WTC11 (cell line): Measurements from ENCODE around the gene KCNK7. TPM values are rescaled to one million over a fixed set of nuclear protein-coding genes. Genes with fewer than 3 reads are reported as not detected.

Source experiments
- ATAC-seq: fragments of 200-7000 bp; cut with Tn5 transposase; 2 replicates; pipeline ENCODE4 v1.10.0; 2021; ENCODE audit warnings: mild to moderate bottlenecking, moderate library complexity
- CTCF ChIA-PET: fragments of 300-600 bp; sonication (Branson Sonifier 250); formaldehyde crosslinking; loops from one replicate; lab custom pipeline; 2021; ENCODE audit warnings: antibody characterized with exemption; lab: Charles Lee
- POLR2A ChIA-PET: fragments of 350-600 bp; sonication (Branson Sonifier 250); formaldehyde crosslinking; loops from one replicate; lab custom pipeline; 2021; ENCODE audit warnings: antibody characterized with exemption; lab: Charles Lee
- DNase-seq: peaks from one replicate; pipeline ENCODE4 v3.0.0; 2021; ENCODE audit warnings: low spot score
- H3K27ac Mint-ChIP-seq: 2 replicates; pipeline ENCODE4 v1.8.0; 2021; ENCODE audit warnings: mixed read lengths
- H3K27me3 Mint-ChIP-seq: 2 replicates; pipeline ENCODE4 v1.8.0; 2021; ENCODE audit warnings: low read depth, mild to moderate bottlenecking, moderate library complexity, mixed read lengths
- H3K36me3 Mint-ChIP-seq: 2 replicates; pipeline ENCODE4 v1.8.0; 2021; ENCODE audit warnings: mixed read lengths
- H3K4me1 Mint-ChIP-seq: 2 replicates; pipeline ENCODE4 v1.8.0; 2022; ENCODE audit warnings: mixed read lengths
- H3K4me3 Mint-ChIP-seq: 2 replicates; pipeline ENCODE4 v1.8.0; 2021; ENCODE audit warnings: mild to moderate bottlenecking, moderate library complexity, mixed read lengths
- H3K9me3 Mint-ChIP-seq: 2 replicates; pipeline ENCODE4 v1.8.0; 2021; ENCODE audit warnings: mixed read lengths
- AFF4 ChIP-seq: sonication (generic); formaldehyde crosslinking; IDR thresholded peaks from 2 replicates; pipeline ENCODE4 v1.8.1; 2023; ENCODE audit warnings: mild to moderate bottlenecking, missing genetic modification reagents, borderline replicate concordance
- ATF3 ChIP-seq: sonication (generic); formaldehyde crosslinking; conservative IDR thresholded peaks from 2 replicates; pipeline ENCODE4 v1.8.1; 2022; ENCODE audit warnings: mild to moderate bottlenecking, missing genetic modification reagents
- CBFB ChIP-seq: sonication (generic); formaldehyde crosslinking; IDR thresholded peaks from 2 replicates; pipeline ENCODE4 v1.8.1; 2022; ENCODE audit warnings: mild to moderate bottlenecking, low read depth, missing genetic modification reagents
- E2F4 ChIP-seq: sonication (generic); formaldehyde crosslinking; IDR thresholded peaks from 2 replicates; pipeline ENCODE4 v1.8.1; 2022; ENCODE audit warnings: low read depth, mild to moderate bottlenecking, moderate library complexity, missing genetic modification reagents, borderline replicate concordance
- E2F5 ChIP-seq: sonication (generic); formaldehyde crosslinking; IDR thresholded peaks from 2 replicates; pipeline ENCODE4 v1.8.1; 2022; ENCODE audit warnings: mild to moderate bottlenecking, moderate library complexity, missing genetic modification reagents
- FOXJ3 ChIP-seq: sonication (generic); formaldehyde crosslinking; IDR thresholded peaks from 2 replicates; pipeline ENCODE4 v1.9.0; 2021; ENCODE audit warnings: missing genetic modification reagents, mild to moderate bottlenecking, borderline replicate concordance
- FOXK1 ChIP-seq: sonication (generic); formaldehyde crosslinking; IDR thresholded peaks from 2 replicates; pipeline ENCODE4 v1.8.0; 2022; ENCODE audit warnings: mild to moderate bottlenecking, moderate library complexity, missing genetic modification reagents
- GTF2I ChIP-seq: fragments of 250-450 bp; sonication (Bioruptor Pico); conservative IDR thresholded peaks from 2 replicates; pipeline ENCODE4 v1.4.0; 2021; ENCODE audit warnings: mild to moderate bottlenecking
- IRF1 ChIP-seq: sonication (generic); formaldehyde crosslinking; IDR thresholded peaks from 2 replicates; pipeline ENCODE4 v1.8.0; 2023; ENCODE audit warnings: missing genetic modification reagents
- JAZF1 ChIP-seq: fragments of 250-450 bp; sonication (Bioruptor Pico); IDR thresholded peaks from 2 replicates; pipeline ENCODE4 v1.9.0; 2021; ENCODE audit warnings: moderate library complexity, mild to moderate bottlenecking, inconsistent platforms
- JUN ChIP-seq: sonication (generic); formaldehyde crosslinking; IDR thresholded peaks from 2 replicates; pipeline ENCODE4 v1.8.0; 2023; ENCODE audit warnings: mild to moderate bottlenecking, missing genetic modification reagents
- MYBL2 ChIP-seq: sonication (generic); formaldehyde crosslinking; IDR thresholded peaks from 2 replicates; pipeline ENCODE4 v1.8.1; 2023; ENCODE audit warnings: mild to moderate bottlenecking, moderate library complexity, missing genetic modification reagents
- NFYB ChIP-seq: sonication (generic); formaldehyde crosslinking; conservative IDR thresholded peaks from 2 replicates; pipeline ENCODE4 v1.8.0; 2022; ENCODE audit warnings: low read depth, missing genetic modification reagents
- NR1H2 ChIP-seq: sonication (generic); formaldehyde crosslinking; IDR thresholded peaks from 2 replicates; pipeline ENCODE4 v1.9.0; 2021; ENCODE audit warnings: mild to moderate bottlenecking, moderate library complexity, missing genetic modification reagents
- NR3C1 ChIP-seq: sonication (generic); formaldehyde crosslinking; conservative IDR thresholded peaks from 2 replicates; pipeline ENCODE4 v1.8.1; 2023; ENCODE audit warnings: low read depth, mild to moderate bottlenecking, missing genetic modification reagents
- PRRX2 ChIP-seq: fragments of 250-450 bp; sonication (Bioruptor Pico); IDR thresholded peaks from 2 replicates; pipeline ENCODE4 v1.8.0; 2021; ENCODE audit warnings: mild to moderate bottlenecking
- USF2 ChIP-seq: sonication (generic); formaldehyde crosslinking; IDR thresholded peaks from 2 replicates; pipeline ENCODE4 v1.8.1; 2023; ENCODE audit warnings: mild to moderate bottlenecking, missing genetic modification reagents, moderate library complexity
- ZNF138 ChIP-seq: sonication (generic); formaldehyde crosslinking; conservative IDR thresholded peaks from 2 replicates; pipeline ENCODE4 v1.8.1; 2022; ENCODE audit warnings: mild to moderate bottlenecking, moderate library complexity, missing genetic modification reagents
- ZNF263 ChIP-seq: sonication (generic); formaldehyde crosslinking; IDR thresholded peaks from 2 replicates; pipeline ENCODE4 v1.8.1; 2022; ENCODE audit warnings: low read depth, mild to moderate bottlenecking, moderate library complexity, missing genetic modification reagents
- ZNF423 ChIP-seq: fragments of 250-450 bp; sonication (Bioruptor Pico); IDR thresholded peaks from 2 replicates; pipeline ENCODE4 v2.1.2; 2022; ENCODE audit warnings: mild to moderate bottlenecking, moderate library complexity
- ZNF425 ChIP-seq: fragments of 250-450 bp; sonication (Bioruptor Pico); conservative IDR thresholded peaks from 2 replicates; pipeline ENCODE4 v1.9.0; 2021; ENCODE audit warnings: mild to moderate bottlenecking
- ZSCAN18 ChIP-seq: fragments of 250-450 bp; sonication (Bioruptor Pico); IDR thresholded peaks from 2 replicates; pipeline ENCODE4 v2.1.2; 2022; ENCODE audit warnings: mild to moderate bottlenecking, moderate library complexity
- total RNA-seq: library from RNA; stranded (reverse); gene quantifications from 3 replicates; pipeline ENCODE4 v1.2.3, GENCODE V29; 2021

Gene KCNK7
- total RNA-seq, 1 experiment from 2014 or later, result 1.4 TPM

GRCh38 chr11:65623852-65624616, 28.4 kb upstream of the KCNK7 start:
- CTCF ChIA-PET, result interaction anchor here (1.7 kb wide), 1 partner anchor 14 kb away, joined by 5 read pairs; the partner anchor contains the start of gene SIPA1
- Mint-ChIP-seq H3K4me3 (no peak overlapping the region), H3K4me1 (no peaks in the 10 kb centered on the region), H3K27ac (no peak overlapping the region), H3K27me3 (no peaks in the 10 kb centered on the region), H3K36me3 (peaks cover 25% of the 10 kb centered on the region), H3K9me3 (no peaks in the 10 kb centered on the region)
- no peak for ATAC-seq
- TF ChIP-seq FOXJ3 (no peak), CBFB (CRISPR knock-in tag) (no peak), FOXK1 (CRISPR knock-in tag) (no peak), ATF3 (CRISPR knock-in tag) (no peak), E2F5 (CRISPR knock-in tag) (no peak), E2F4 (CRISPR knock-in tag) (no peak), ZNF423 (no peak), NFYB (CRISPR knock-in tag) (no peak)
- POLR2A ChIA-PET, result interaction anchor here (0.6 kb wide), 1 partner anchor 23 kb away, joined by 3 read pairs; no protein-coding TSS in a partner anchor
- no peak for DNase-seq

- peaks cover 25% of the 10 kb centered on the region for H3K36me3 Mint-ChIP-seq
- no peak for DNase-seq
- H3K27ac Mint-ChIP-seq, result no peak overlapping the region
- no peaks in the 10 kb centered on the region for H3K27me3 Mint-ChIP-seq
- H3K9me3 Mint-ChIP-seq, result no peaks in the 10 kb centered on the region
- ATAC-seq, result no peak
- ChIA-PET POLR2A (no interaction called here), CTCF (interaction anchor here (1.7 kb wide), 1 partner anchor 15 kb away, joined by 5 read pairs; the partner anchor contains the start of gene SIPA1)
- no peak overlapping the region for H3K4me3 Mint-ChIP-seq
- H3K4me1 Mint-ChIP-seq, result no peaks in the 10 kb centered on the region
- TF ChIP-seq JUN (no peak), FOXK1 (CRISPR knock-in tag) (no peak), USF2 (CRISPR knock-in tag) (no peak), JAZF1 (CRISPR knock-in tag) (no peak), ZSCAN18 (CRISPR knock-in tag) (no peak), AFF4 (CRISPR knock-in tag) (no peak), PRRX2 (CRISPR knock-in tag) (no peak), NR1H2 (CRISPR knock-in tag) (no peak), MYBL2 (CRISPR knock-in tag) (no peak), IRF1 (CRISPR knock-in tag) (no peak), ZNF263 (CRISPR knock-in tag) (no peak), GTF2I (CRISPR knock-in tag) (no peak), NR3C1 (CRISPR knock-in tag) (no peak), ZNF425 (CRISPR knock-in tag) (no peak), ZNF138 (no peak)
Measured at GRCh38 chr11:65623177-65623576, 27.6 kb upstream of the KCNK7 start.
